Measurements from ENCODE around the gene TM9SF1.

The TM9SF1 gene

DNA sequence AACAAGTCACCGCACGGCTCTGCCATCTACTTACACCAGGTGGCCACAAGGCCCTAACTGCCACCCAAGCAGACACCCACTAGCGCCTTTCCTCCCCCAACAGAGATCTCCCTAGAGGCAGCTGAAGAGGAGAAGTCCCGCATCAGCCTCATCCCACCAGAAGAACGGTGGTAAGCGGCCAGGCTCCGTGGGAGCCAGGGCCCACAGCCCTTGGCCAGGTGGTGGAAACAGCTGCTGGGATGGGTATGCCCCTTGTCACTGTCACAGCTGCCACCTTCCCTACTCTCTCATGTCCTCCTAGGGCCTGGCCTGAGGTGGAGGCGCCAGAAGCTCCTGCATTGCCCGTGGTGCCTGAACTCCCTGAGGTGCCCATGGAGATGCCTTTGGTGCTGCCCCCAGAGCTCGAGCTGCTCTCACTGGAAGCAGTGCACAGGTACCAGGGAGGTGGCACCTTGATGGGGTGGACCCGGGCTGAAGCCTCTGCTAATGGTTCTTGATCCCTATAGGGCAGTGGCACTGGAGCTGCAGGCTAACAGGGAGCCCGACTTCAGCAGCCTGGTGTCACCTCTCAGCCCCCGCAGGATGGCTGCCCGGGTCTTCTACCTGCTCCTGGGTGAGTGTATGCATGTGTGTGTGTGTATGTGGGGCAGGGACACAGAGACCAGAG lies 15.8 kb downstream of the TM9SF1 start:
- no peak for DNase-seq (ENCODE audit: low spot score)

DNA sequence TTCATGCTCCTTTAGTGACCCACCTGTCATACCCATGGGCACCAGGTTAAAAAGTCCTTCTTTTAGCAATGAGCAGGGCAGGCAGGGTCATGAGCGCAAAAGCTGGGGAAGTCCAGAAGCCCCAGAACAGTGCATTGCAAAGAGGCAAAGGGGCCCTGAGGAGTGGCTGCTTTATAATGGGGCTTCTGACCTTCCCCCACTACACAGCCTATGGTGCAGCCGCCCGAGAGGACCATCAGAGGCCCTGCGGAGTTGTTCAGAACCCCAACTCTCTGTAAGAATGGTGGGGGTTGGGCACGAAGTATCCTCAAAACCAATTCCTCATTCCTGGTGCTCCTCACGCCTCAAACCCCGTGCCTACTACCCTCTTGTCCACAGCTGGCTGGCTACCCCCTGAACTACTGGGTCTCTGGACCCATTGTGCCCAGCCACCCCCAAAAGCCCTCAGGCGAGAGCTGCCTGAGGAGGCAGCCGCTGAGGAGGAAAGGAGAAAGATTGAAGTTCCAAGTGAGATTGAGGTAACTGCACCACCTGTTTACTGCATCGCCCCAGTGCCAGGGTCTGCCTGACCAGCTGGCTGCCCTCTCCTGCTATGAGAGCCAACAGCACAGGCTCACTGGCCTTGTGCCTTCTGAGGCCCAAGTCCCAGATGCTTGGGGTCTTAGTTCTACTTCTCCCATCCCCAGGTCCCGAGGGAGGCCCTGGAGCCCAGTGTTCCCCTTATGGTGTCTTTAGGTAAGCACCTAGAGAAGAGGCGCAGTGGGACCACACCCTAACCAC lies 16.7 kb downstream of the TM9SF1 start:
- DNase-seq (ENCODE audit: low spot score): no peak

DNA sequence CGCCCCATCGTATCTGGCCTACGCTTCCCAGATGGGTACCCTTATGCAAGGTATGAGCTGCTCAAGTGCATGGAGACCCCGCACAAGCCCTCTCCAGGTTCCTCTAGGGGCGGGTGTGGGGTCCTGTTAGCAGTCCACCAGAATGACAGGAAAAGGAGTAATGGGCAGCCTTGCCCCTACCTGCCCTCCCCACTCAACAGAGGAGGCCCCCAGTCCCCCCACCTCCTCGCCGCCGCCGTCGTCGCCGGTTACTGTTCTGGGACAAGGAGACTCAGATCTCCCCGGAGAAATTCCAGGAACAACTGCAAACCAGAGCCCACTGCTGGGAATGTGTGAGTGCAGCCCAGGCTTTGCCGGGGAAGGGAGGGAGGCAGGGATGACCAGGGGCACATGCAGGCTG lies 17.4 kb downstream of the TM9SF1 start:
- no peak for DNase-seq (ENCODE audit: low spot score)

DNA sequence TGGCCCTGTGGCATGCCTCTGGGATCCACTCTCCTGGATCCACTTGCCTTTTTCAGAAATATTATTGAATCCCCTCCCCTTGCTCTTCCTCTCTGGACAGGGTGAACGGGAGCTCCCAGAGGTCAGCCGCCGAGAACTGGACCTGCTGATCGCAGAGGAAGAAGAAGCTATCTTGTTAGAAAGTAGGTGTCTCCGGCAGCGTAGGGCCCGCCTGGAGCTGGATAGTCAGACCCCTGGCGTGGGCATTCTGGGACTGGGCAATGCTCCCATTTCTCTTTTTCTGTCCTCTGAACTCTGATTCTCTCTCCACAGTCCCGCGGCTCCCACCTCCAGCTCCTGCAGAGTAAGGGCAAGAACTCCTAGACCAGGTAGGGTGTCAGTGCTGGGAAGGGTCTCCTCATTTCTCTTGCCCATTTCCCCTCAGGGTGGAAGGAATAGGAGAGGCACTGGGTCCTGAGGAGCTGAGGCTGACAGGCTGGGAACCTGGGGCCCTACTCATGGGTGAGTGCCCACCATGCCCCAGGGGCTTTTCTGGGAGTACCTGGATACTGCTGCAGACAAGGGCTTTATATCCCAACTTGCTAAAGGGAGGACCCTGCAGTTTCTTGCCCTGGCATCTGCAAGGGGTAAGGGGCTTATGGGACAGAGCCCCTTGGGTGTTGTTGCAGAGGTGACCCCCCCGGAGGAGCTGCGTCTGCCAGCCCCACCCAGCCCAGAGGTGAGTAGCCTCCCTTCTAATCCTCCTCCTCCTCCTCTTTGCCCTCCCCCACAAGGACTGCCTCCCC lies 18.0 kb downstream of the TM9SF1 start:
- DNase-seq (ENCODE audit: low spot score): no peak

DNA sequence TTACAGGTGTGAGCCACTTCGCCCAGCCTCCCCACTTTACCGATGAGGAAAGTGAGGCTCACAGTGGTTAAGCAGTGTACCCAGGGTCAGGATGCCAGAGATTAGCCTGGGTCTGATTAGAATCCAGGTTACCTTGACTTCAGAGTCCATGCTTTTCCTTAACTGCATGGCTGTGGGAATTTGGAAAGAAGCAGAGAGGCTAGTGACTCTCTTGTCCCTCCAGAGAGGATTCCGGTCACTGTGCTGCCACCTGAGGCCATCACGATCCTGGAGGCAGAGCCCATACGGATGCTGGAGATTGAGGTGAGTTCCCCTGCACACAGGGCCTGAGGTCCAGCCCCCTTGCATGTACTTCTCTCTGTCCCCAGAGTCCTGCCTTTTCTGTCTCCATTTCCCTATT lies 18.6 kb downstream of the TM9SF1 start:
- DNase-seq (ENCODE audit: low spot score): no peak

DNA sequence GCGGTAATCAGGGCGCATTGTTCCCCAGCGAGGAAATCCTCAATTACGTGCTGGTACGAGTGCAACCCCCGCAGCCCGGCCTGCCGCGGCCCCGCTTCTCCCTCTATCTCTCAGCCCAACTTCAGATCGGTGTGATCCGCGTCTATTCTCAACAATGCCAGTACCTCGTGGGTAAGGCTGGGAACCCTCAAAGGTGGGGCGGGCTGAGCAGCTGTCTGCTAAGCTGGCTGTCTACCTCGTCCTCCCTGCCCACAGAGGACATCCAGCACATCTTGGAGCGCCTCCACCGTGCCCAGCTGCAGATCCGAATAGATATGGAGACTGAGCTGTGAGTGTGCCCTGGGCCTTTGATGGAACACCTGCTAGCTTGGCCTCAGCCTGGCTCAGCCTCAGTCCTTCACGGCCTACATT lies 22.4 kb downstream of the TM9SF1 start:
- DNase-seq (ENCODE audit: low spot score): peak; percentile 25

DNA sequence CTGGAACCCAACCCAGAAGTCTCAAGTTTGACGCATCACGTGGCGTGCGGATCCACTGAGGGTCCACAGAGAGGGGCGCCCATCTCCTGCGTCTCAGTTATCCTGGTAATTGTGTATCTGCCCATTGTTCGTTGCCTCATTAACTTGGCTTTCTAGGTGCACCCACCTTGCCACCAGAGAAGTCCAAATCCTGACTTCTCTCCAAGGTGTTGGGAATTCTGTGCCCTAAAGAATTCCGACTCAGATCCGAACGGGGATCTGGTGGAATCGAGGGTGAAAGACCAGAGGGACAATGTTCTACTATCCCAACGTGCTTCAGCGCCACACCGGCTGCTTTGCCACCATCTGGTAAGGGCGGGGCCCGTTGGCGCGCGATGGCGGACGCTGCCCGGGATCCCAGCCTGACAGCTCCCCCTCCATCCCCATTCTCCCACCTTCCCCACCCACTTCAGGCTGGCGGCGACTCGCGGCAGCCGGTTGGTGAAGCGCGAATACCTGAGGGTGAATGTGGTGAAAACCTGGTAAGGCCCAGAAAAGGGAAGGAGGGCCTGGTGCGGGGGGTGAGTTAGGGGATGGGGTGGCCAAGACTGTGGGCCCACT lies 22.9 kb downstream of the TM9SF1 start:
- peak; percentile 32 for DNase-seq (ENCODE audit: low spot score)

DNA sequence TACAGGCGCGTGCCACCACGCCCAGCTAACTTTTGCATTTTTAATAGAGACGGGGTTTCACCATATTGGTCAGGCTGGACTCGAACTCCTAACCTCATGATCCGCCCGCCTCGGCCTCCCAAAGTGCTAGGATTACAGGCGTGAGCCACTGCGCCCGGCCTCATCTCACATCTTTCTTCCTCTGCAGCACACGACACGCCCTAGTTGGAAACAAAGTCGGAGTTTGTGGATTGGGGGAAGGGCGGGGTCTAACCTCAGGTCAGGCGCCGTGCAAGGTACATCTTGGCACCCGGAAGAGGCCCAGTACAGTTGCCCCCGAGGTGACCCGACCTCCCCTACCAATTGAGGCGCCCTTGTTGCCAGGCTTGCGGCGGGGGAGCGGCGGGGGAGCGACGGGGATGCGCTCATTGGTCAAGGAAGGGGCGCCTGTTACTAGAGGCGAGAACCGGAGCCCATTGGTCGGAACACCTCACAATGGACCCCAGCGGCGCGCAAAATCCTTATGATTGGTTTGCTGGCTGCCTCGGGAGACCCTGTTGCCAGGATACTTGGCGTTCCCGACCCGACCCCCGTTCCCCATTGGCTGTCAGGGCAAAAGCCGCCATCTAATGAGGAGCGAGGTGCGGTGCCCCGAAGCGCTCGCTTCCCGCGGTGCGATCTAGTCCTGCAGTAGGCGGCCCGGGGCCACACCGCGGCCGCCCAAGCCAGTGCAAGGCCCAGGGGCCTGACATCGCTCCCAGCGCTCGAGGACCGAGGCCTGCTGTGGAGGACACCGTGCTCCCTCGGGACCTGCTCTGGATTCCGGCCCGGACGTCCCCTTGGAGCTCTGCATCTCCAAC lies 23.6 kb downstream of the TM9SF1 start, which contains the start of gene REC8:
REC8 (plus strand) TSS at position 659 of the 839 bp plus-strand sequence. CDS start 473 bp downstream, outside the sequence.
- peak; percentile 96 for DNase-seq (ENCODE audit: low spot score)

DNA sequence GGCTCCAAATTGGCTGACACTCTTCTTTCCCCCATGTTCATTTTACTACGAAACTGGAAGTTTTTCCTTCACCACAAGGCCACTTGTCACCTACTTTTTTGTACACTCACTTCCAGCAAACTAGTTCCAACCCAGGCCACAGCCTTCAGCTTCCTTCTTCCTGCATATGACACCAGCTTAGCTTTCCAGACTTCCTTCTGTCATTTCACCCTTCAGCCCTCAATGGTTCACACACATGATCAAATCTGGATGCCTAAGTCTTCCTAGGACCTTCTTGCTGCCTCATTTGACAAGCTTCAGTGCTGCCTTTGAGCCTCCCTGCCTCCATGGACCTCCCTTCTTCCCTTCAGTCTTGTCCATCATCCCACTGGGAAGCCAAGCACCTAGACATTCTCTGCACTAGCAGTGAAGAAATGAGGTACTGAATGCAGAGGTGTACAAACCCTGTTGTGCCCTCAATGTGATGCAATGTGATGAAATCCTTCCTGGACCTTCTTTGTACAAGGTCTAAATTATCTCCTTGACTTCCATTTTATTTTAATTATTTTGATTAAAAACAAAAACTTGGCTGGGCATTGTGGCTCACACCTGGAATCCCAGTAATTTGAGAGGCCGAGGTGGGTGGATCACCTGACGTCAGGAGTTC lies 27.6 kb downstream of the TM9SF1 start:
- no peak for DNase-seq (ENCODE audit: low spot score)

DNA sequence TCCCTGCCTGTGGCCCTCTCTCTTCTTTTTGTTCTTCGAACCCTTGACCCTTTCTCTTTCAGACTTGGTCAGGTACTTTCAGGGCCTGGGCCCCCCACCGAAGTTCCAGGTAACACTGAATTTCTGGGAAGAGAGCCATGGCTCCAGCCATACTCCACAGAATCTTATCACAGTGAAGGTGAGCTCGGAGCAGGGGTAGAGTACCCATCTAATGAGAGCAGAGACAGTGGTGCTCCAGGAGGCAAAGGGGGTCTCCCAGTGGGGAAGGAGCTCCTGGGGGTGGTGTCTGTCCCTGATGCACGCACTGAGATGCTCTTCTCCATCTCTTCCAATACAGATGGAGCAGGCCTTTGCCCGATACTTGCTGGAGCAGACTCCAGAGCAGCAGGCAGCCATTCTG lies 29.5 kb downstream of the TM9SF1 start:
- no peak for DNase-seq (ENCODE audit: low spot score)

DNA sequence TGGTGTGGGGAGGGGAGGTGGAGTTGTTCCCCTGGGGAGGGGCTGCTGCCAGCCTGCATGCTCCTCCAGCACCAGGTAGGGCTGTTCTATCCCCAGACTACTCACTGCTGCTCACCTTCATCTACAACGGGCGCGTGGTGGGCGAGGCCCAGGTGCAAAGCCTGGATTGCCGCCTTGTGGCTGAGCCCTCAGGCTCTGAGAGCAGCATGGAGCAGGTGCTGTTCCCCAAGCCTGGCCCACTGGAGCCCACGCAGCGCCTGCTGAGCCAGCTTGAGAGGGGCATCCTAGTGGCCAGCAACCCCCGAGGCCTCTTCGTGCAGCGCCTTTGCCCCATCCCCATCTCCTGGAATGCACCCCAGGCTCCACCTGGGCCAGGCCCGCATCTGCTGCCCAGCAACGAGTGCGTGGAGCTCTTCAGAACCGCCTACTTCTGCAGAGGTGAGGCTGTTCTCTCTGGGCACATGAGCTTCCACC lies 30.7 kb downstream of the TM9SF1 start:
- DNase-seq (ENCODE audit: low spot score): no peak

DNA sequence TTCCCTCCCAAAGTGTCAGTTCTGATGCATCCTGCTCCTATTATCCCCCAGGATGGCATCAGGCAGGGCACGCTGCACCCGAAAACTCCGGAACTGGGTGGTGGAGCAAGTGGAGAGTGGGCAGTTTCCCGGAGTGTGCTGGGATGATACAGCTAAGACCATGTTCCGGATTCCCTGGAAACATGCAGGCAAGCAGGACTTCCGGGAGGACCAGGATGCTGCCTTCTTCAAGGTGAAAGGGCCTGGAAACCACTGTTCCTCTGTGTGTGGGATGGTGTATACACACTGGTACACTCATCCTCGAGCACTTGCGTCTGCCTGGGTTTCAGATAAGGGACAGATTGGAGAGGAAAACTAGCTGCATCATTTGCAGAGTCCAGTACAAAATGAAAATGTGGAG lies 33.1 kb downstream of the TM9SF1 start:
- DNase-seq (ENCODE audit: low spot score): no peak

DNA sequence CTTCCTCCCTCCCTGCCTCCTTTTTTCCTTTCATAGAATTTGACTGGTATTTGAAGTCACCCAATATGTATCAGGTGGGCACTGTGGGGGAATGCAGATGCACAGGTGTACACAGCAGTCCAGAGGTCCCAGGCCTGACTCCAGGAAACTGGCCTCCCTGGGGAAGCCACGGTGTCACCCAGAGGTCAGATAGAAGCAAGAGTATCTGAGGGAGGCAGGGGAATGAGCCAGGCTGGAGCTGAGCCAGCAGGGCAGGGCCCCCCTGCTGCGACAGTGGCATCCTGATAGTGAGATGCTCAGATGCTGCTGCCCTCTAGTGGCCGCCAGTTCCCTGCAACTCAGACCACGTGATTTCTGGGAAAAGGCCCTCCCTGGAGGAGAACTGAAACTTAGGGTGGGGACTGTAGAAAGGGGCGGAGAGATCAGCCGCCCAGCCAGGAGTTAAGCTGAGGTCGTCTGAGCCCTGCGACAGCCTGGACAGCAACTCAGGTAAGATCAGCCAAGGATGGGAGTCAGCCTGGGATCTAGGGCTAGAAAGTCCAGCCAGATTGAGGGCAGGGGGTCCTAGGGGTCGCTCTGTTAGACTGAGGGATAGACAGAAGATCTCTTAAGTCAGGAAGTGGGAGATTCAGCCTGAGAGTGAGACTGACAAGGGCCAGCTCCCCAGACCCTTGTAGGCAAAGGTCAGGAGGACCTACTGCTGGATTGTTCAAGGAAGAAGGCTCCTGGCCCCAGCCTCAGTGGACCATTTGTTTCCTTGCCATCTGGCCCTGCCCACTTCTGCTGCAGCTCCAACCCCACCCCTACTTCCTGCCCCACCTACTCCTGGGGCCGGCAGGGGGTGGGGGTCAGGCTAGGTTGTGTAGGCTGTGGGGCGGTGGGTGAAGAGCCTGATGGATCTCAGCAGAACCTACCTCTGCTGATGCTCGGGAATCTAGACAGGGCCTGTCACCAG lies 34.1 kb downstream of the TM9SF1 start, which contains the start of gene IRF9:
IRF9 (plus strand) TSS at position 416 of the 955 bp plus-strand sequence. CDS start 880 bp downstream, outside the sequence.
- peak; percentile 92 for DNase-seq (ENCODE audit: low spot score)

DNA sequence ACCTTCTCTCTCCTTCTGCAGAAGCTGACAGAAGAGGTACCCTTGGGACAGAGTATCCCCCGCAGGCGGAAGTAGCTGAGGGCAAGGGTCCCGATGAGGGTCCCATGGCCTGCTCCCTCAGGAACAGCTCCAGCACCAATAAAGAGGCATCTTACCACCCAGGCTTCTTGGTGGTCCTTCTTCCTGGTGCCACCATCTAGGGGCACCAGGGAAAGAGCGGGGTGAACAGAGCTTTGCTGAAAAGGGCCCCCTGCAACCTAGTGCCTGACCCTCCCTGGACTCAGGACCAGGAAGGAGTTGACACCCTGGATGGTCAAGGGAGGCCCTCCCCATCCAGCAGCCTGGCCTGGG lies 34.8 kb downstream of the TM9SF1 start:
- DNase-seq (ENCODE audit: low spot score): no peak

DNA sequence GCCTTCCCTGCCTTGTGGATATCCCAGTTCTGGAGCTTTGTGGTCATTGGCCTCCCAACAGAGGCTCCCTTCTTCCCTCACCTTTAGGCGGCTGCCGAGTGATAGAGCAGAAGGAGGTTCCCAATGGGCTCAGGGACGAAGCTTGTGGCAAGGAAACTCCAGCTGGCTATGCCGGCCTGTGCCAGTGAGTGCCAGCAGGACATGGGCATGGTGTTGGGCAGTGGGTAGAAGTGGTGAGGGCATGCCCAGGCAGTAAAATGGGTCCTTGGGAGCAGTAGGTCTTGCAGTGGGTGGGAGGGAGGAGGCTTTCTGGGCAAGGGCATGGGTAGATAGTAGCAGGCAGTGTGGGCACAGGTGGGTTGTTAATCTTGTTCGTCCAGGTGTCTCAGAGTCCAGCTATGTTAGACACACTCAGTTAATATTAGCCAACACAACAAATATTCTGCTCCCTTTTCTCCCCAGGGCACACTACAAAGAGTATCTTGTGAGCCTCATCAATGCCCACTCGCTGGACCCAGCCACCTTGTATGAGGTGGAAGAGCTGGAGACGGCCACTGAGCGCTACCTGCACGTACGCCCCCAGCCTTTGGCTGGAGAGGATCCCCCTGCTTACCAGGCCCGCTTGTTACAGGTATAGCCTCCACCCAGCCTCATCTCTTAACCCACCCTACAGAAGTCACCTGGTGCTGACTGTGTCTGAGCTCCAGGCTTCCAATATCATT lies 35.3 kb downstream of the TM9SF1 start:
- DNase-seq (ENCODE audit: low spot score): no peak

DNA sequence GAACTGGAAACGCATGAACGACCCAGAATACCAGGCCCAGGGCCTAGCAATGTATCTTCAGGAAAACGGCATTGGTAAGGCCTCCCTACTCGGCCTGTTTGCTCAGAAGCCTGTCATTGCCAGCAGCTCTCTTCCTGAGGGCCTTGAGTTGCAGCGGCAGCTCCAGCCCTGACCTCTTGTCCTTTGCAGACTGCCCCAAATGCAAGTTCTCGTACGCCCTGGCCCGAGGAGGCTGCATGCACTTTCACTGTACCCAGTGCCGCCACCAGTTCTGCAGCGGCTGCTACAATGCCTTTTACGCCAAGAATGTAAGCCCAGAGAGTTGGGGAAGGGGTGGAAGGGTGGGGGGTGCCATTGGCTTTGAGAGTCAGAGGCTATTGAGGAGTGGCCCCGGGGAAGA lies 37.9 kb downstream of the TM9SF1 start:
- no peak for DNase-seq (ENCODE audit: low spot score)

DNA sequence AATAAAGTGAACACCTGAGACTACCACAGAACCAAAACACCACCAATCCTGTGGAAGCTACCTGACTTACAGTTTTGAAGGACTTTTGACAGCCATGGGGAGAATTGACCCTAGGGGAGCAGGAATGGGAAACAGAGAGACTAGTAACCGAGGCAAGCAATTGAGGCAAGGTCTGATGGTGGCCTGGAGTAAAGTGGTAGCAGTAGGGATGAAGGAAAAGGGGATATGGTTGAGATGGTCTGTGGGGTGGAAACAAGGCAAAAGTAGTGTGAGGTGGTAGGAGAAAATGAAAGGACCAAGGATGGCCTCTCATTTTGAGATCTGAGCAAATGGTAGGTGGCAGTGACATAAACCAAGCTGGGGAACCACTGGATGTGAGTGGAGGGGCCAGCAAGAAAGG lies 38.4 kb downstream of the TM9SF1 start:
- no peak for DNase-seq (ENCODE audit: low spot score)

DNA sequence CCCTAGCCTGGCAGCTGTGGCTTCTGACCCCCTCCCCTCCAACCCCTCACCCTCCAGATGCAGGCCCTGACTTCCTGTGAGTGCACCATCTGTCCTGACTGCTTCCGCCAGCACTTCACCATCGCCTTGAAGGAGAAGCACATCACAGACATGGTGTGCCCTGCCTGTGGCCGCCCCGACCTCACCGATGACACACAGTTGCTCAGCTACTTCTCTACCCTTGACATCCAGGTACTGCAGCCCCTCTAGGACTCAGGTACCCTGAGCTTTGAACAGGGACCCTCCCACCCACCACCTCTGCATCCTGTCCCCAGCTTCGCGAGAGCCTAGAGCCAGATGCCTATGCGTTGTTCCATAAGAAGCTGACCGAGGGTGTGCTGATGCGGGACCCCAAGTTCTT lies 40.1 kb downstream of the TM9SF1 start:
- no peak for DNase-seq (ENCODE audit: low spot score)
